IMR-90 (cell line): Measurements from ENCODE around the gene GGPS1. TPM values are rescaled to one million over a fixed set of nuclear protein-coding genes. Genes with fewer than 3 reads are reported as not detected.

ENCODE experiments used
- ATAC-seq: fragments of 200-7000 bp; cut with Tn5 transposase; 2 replicates; pipeline ENCODE4 v1.9.1; 2020; ENCODE audit warnings: low read depth, mild to moderate bottlenecking, moderate library complexity
- BruUV-seq: library from RNA; stranded (reverse); fragments of 400-500 nt; replicated peaks from 2 replicates; lab custom pipeline; 2021; lab: Mats Ljungman, UMichigan
- CTCF ChIA-PET: fragments of 300-600 bp; formaldehyde crosslinking; extraction: SDS; loops from one replicate; lab custom pipeline; 2021; ENCODE audit warnings: antibody characterized with exemption; lab: Yijun Ruan, JAX
- POLR2A ChIA-PET: fragments of 300-600 bp; sonication (Branson Sonifier 250); formaldehyde crosslinking; loops from one replicate; lab custom pipeline; 2022; ENCODE audit warnings: antibody characterized with exemption; ENCODE audit not compliant: unreplicated experiment; lab: Charles Lee
- DNase-seq: peaks from one replicate; pipeline ENCODE4 v3.0.0; 2013
- H2AFZ ChIP-seq: replicated peaks from 2 replicates; pipeline ENCODE3; 2013; ENCODE audit warnings: low read length, mild to moderate bottlenecking; ENCODE audit not compliant: poor library complexity
- H2AK5ac ChIP-seq: 2 replicates; pipeline ENCODE4 v1.6.1; 2013; ENCODE audit warnings: low read depth, low read length, inconsistent platforms
- H2AK9ac ChIP-seq: replicated peaks from 2 replicates; pipeline ENCODE3; 2013; ENCODE audit warnings: mild to moderate bottlenecking, low read depth, low read length, moderate library complexity; ENCODE audit not compliant: poor library complexity
- H2BK120ac ChIP-seq: 2 replicates; pipeline ENCODE4 v1.6.1; 2013; ENCODE audit warnings: low read depth, low read length, inconsistent platforms
- H2BK15ac ChIP-seq: 3 replicates; pipeline ENCODE4 v1.6.1; 2013; ENCODE audit warnings: low read depth, low read length, inconsistent platforms
- H2BK20ac ChIP-seq: 2 replicates; pipeline ENCODE4 v1.6.1; 2013; ENCODE audit warnings: low read depth, mild to moderate bottlenecking, inconsistent platforms, low read length, moderate library complexity
- H2BK5ac ChIP-seq: 2 replicates; pipeline ENCODE4 v1.6.1; 2013; ENCODE audit warnings: mild to moderate bottlenecking, low read depth, low read length, inconsistent platforms; ENCODE audit not compliant: poor library complexity, severe bottlenecking
- H3K14ac ChIP-seq: replicated peaks from 2 replicates; pipeline ENCODE4 v1.6.1; 2013; ENCODE audit warnings: low read depth, low read length, inconsistent platforms
- H3K18ac ChIP-seq: 2 replicates; pipeline ENCODE4 v1.6.1; 2013; ENCODE audit warnings: low read depth, low read length, control low read depth
- H3K23ac ChIP-seq: 2 replicates; pipeline ENCODE4 v1.6.1; 2013; ENCODE audit warnings: low read depth, low read length, inconsistent platforms
- H3K27ac ChIP-seq: 2 replicates; pipeline ENCODE4 v1.5.1; 2013; ENCODE audit warnings: mild to moderate bottlenecking, control low read depth, low read length; ENCODE audit not compliant: insufficient read depth
- H3K27me3 ChIP-seq: 2 replicates; pipeline ENCODE4 v1.6.1; 2013; ENCODE audit warnings: low read length; ENCODE audit not compliant: control insufficient read depth, insufficient read depth
- H3K36me3 ChIP-seq: 2 replicates; pipeline ENCODE4 v1.6.1; 2013; ENCODE audit warnings: low read length, mixed read lengths; ENCODE audit not compliant: control insufficient read depth, insufficient read depth
- H3K4ac ChIP-seq: 2 replicates; pipeline ENCODE4 v1.6.1; 2013; ENCODE audit warnings: low read depth, low read length, inconsistent platforms
- H3K4me1 ChIP-seq: 2 replicates; pipeline ENCODE4 v1.6.1; 2013; ENCODE audit warnings: low read length, mixed read lengths; ENCODE audit not compliant: control insufficient read depth, insufficient read depth
- H3K4me2 ChIP-seq: 2 replicates; pipeline ENCODE4 v1.6.1; 2013; ENCODE audit warnings: low read depth, mild to moderate bottlenecking, control low read depth, low read length, moderate library complexity
- H3K4me3 ChIP-seq: 2 replicates; pipeline ENCODE4 v1.5.1; 2013; ENCODE audit warnings: low read depth, mild to moderate bottlenecking, control low read depth, low read length, moderate library complexity; ENCODE audit not compliant: insufficient read depth
- H3K56ac ChIP-seq: 2 replicates; pipeline ENCODE4 v1.6.1; 2013; ENCODE audit warnings: low read length, inconsistent platforms; ENCODE audit not compliant: insufficient read depth; ENCODE audit errors: extremely low read depth
- H3K79me1 ChIP-seq, 2 experiments: 2 replicates each; pipeline ENCODE4 v1.6.1; 2013; ENCODE audit warnings: low read length in 2 of 2, inconsistent platforms in 1 of 2, low read depth in 1 of 2
- H3K9ac ChIP-seq: 2 replicates; pipeline ENCODE4 v1.6.1; 2013; ENCODE audit warnings: low read depth, low read length, control low read depth
- H3K9me1 ChIP-seq: 2 replicates; pipeline ENCODE4 v1.6.1; 2013; ENCODE audit warnings: low read length, inconsistent platforms; ENCODE audit not compliant: insufficient read depth
- H3K9me3 ChIP-seq: 2 replicates; pipeline ENCODE4 v1.6.1; 2013; ENCODE audit warnings: low read length; ENCODE audit not compliant: control insufficient read depth, insufficient read depth
- H4K20me1 ChIP-seq: 2 replicates; pipeline ENCODE4 v1.6.1; 2013; ENCODE audit warnings: low read length, inconsistent platforms; ENCODE audit not compliant: insufficient read depth
- H4K5ac ChIP-seq: 2 replicates; pipeline ENCODE4 v1.6.1; 2013; ENCODE audit warnings: mild to moderate bottlenecking, low read depth, low read length, control low read depth
- H4K8ac ChIP-seq, 2 experiments: 2 replicates each; pipeline ENCODE4 v1.6.1; 2013; ENCODE audit warnings: low read depth in 2 of 2, low read length in 2 of 2, control low read depth in 1 of 2, inconsistent platforms in 1 of 2
- H4K91ac ChIP-seq: 2 replicates; pipeline ENCODE4 v1.6.1; 2013; ENCODE audit warnings: low read depth, low read length, inconsistent platforms; ENCODE audit not compliant: insufficient read depth
- MXI1 ChIP-seq: IDR thresholded peaks from 2 replicates; pipeline ENCODE4 v1.6.1; 2012; ENCODE audit warnings: low read depth, mild to moderate bottlenecking, low read length, moderate library complexity, borderline replicate concordance
- WGBS, 2 experiments: methylation state at CpG; one replicate each; pipeline versions ENCODE4 v1.1.5 to v1.1.7; 2013; ENCODE audit warnings: missing lambda C conversion rate in 2 of 2; ENCODE audit not compliant: insufficient read length in 1 of 2; ENCODE audit errors: extremely low coverage in 2 of 2; 5-methylcytosine and 5-hydroxymethylcytosine counted together
- dilution Hi-C: fragments of 300-500 bp; cut with HindIII; formaldehyde crosslinking; loops from one replicate; pipeline ENCODE4 v1.14.3; 2018; ENCODE audit warnings: low sequenced_read_pairs; ENCODE audit not compliant: unreplicated experiment
- in situ Hi-C: fragments of 300-500 bp; cut with MboI; formaldehyde crosslinking; loops from 3 replicates; pipeline ENCODE4 v1.14.3; 2019; ENCODE audit warnings: low sequenced_read_pairs, inconsistent platforms, mixed read lengths
- intact Hi-C: fragments of 100-400 bp; cut with micrococcal nuclease; formaldehyde crosslinking; loops from 2 replicates; pipeline ENCODE4 v1.10.0; 2022
- polyA plus RNA-seq, 3 experiments: library from polyadenylated mRNA; depleted of rRNA; stranded (reverse); fragments of >200 nt; gene quantifications; 2 replicates each; pipeline ENCODE4 v1.2.3, GENCODE V29; 2012; ENCODE audit warnings: low replicate concordance in 1 of 3
- total RNA-seq: library from RNA; depleted of rRNA; stranded (reverse); fragments of >200 nt; gene quantifications from 2 replicates; pipeline ENCODE4 v1.2.3, GENCODE V29; 2012

GGPS1 gene
- total and polyA plus RNA-seq, 2 of the 4 experiments (the other 2 are of a cell fraction), result 16.4 to 21.5 TPM

- ATAC-seq (no peak), DNase-seq (no peak)
- H3K4me1 ChIP-seq, result no peaks in the 10 kb centered on the region
- H3K9ac ChIP-seq, result no peak overlapping the region
- H4K91ac ChIP-seq, result no peak overlapping the region
- H2AK9ac ChIP-seq, result no peak overlapping the region
- H3K4me2 ChIP-seq, result no peak overlapping the region
- CTCF ChIA-PET, result no interaction called here
- no peak overlapping the region for H2AK5ac ChIP-seq
- no peak overlapping the region for H2BK5ac ChIP-seq
- H3K4me3 ChIP-seq, result no peak overlapping the region
- no peaks in the 10 kb centered on the region for H3K27me3 ChIP-seq
- no peak overlapping the region for H4K8ac ChIP-seq
- no peak overlapping the region for H3K27ac ChIP-seq
- H3K79me1 ChIP-seq, result peaks cover 0 to 56% of the 10 kb centered on the region in 2 experiments; a peak in 2 of 4 replicates
- in situ Hi-C loops, result no loop called here
- no peaks in the 10 kb centered on the region for H3K9me3 ChIP-seq
- 88% methylated on average over 6 of the region's 6 CpGs; no CpG with 5 or more reads in 1 of the 2 experiments for WGBS, 2 experiments
- H3K23ac ChIP-seq, result peak overlapping the region; percentile 29; the same call in 1 of the 2 replicates
- no TSS peak for BruUV-seq
- no peak overlapping the region for H2BK20ac ChIP-seq
- H2BK120ac ChIP-seq, result no peak overlapping the region
- H3K18ac ChIP-seq, result no peak overlapping the region
- POLR2A ChIA-PET, result no interaction called here
- H3K36me3 ChIP-seq, result peaks cover 8% of the 10 kb centered on the region
- peaks cover 92% of the 10 kb centered on the region for H4K20me1 ChIP-seq
- dilution Hi-C loops, result no loop called here
- intact Hi-C loops, result no loop called here
- TF ChIP-seq MXI1, result no peak
- H3K14ac ChIP-seq, result no peak overlapping the region
- H3K9me1 ChIP-seq, result peaks cover 8% of the 10 kb centered on the region
- no peak overlapping the region for H4K5ac ChIP-seq
- H2AFZ ChIP-seq, result no peak overlapping the region
- H2BK15ac ChIP-seq, result no peak overlapping the region
- no peak overlapping the region for H3K4ac ChIP-seq
- H3K56ac ChIP-seq, result no peak overlapping the region
Measured at GRCh38 chr1:235320521-235321179, 7.7 kb upstream of the GGPS1 start.
